ENCODE measurements around the gene NOS1AP. TPM values are rescaled to one million over a fixed set of nuclear protein-coding genes. Genes with fewer than 3 reads are reported as not detected.
A peak's percentile ranks its signal among the peaks of the same experiment; 100 is the strongest.

The NOS1AP gene
- total and polyA plus RNA-seq, 2 donors from 2014 or later: 0.47 to 10.7 TPM

DNA sequence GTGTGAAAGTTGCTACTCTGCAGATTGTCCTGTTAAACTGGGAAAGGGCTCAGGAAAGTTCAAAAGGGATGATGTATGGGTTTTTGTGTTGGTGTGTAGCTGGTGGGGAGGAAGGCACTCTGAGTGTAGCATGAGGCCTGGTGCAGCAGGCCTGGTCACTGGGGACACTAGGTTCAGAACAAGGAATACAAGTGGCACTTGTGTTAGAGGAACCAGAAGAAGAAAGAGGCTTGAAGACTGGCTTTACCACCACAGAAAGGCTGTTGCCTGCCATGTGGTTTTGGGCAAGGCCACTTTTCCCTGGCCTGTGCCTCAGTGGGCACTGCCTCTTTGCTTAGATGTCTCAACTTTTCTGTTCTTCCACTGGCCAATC is 122.8 kb downstream of the NOS1AP start:
- DNase-seq: no peak
- peak overlapping the region in 1 of 2 donors; percentile 15 for H3K27ac ChIP-seq (ENCODE audit: low read depth in 2 of 2, low read length in 2 of 2)
- H3K36me3 ChIP-seq (ENCODE audit: control insufficient read depth in 2 of 3, insufficient read depth in 3 of 3, low read length in 3 of 3): no peaks in the 10 kb centered on the region
- no peak overlapping the region for H3K9ac ChIP-seq (ENCODE audit: low read length in 3 of 3)
- no peaks in the 10 kb centered on the region for H3K27me3 ChIP-seq (ENCODE audit: control insufficient read depth, insufficient read depth, low read length)
- FAIRE-seq: no peak
- H3K9me3 ChIP-seq (ENCODE audit: control insufficient read depth in 2 of 3, insufficient read depth in 1 of 3, low read length in 3 of 3): no peaks in the 10 kb centered on the region
- TF ChIP-seq, protein P1, sequence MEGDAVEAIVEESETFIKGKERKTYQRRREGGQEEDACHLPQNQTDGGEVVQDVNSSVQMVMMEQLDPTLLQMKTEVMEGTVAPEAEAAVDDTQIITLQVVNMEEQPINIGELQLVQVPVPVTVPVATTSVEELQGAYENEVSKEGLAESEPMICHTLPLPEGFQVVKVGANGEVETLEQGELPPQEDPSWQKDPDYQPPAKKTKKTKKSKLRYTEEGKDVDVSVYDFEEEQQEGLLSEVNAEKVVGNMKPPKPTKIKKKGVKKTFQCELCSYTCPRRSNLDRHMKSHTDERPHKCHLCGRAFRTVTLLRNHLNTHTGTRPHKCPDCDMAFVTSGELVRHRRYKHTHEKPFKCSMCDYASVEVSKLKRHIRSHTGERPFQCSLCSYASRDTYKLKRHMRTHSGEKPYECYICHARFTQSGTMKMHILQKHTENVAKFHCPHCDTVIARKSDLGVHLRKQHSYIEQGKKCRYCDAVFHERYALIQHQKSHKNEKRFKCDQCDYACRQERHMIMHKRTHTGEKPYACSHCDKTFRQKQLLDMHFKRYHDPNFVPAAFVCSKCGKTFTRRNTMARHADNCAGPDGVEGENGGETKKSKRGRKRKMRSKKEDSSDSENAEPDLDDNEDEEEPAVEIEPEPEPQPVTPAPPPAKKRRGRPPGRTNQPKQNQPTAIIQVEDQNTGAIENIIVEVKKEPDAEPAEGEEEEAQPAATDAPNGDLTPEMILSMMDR (IDR thresholded peaks at IDR 0.05; ENCODE audit: borderline replicate concordance, extremely low read depth, insufficient read depth): no peak
- H3K4me1 ChIP-seq (ENCODE audit: control insufficient read depth in 2 of 3, insufficient read depth in 2 of 3, low read depth in 1 of 3, low read length in 3 of 3): peaks cover 10 to 42% (median 40%) of the 10 kb centered on the region in 3 donors
- H3K4me3 ChIP-seq (ENCODE audit: low read length in 3 of 3): no peak overlapping the region
- intact Hi-C loops (cut with DNase I): no loop called here

GRCh38 chr1:162192763-162193162 is 123.3 kb downstream of the NOS1AP start:
- Histone ChIP-seq H3K9me3 (ENCODE audit: control insufficient read depth in 2 of 3, insufficient read depth in 1 of 3, low read length in 3 of 3) (no peaks in the 10 kb centered on the region), H3K9ac (ENCODE audit: low read length in 3 of 3) (peak overlapping the region in 1 of 3 donors; percentile 3), H3K4me3 (ENCODE audit: low read length in 3 of 3) (no peak overlapping the region), H3K36me3 (ENCODE audit: control insufficient read depth in 2 of 3, insufficient read depth in 3 of 3, low read length in 3 of 3) (no peaks in the 10 kb centered on the region), H3K4me1 (ENCODE audit: control insufficient read depth in 2 of 3, insufficient read depth in 2 of 3, low read depth in 1 of 3, low read length in 3 of 3) (peaks cover 10 to 43% (median 40%) of the 10 kb centered on the region in 3 donors), H3K27me3 (ENCODE audit: control insufficient read depth, insufficient read depth, low read length) (no peaks in the 10 kb centered on the region), H3K27ac (ENCODE audit: low read depth in 2 of 2, low read length in 2 of 2) (no peak overlapping the region)
- no peak for DNase-seq
- intact Hi-C loops (cut with DNase I): no loop called here
- TF ChIP-seq, protein P1 (IDR thresholded peaks at IDR 0.05; ENCODE audit: borderline replicate concordance, extremely low read depth, insufficient read depth): no peak
- FAIRE-seq: no peak

- no peaks in the 10 kb centered on the region for H3K27me3 ChIP-seq (ENCODE audit: control insufficient read depth, insufficient read depth, low read length)
- TF ChIP-seq, protein P1 (IDR thresholded peaks at IDR 0.05; ENCODE audit: borderline replicate concordance, extremely low read depth, insufficient read depth): no peak
- H3K9me3 ChIP-seq (ENCODE audit: control insufficient read depth in 2 of 3, insufficient read depth in 1 of 3, low read length in 3 of 3): no peaks in the 10 kb centered on the region
- H3K27ac ChIP-seq (ENCODE audit: low read depth in 2 of 2, low read length in 2 of 2): peak overlapping the region; percentile 16 to 35
- FAIRE-seq (no peak), DNase-seq (no peak)
- peak overlapping the region in 1 of 3 donors; percentile 3 for H3K9ac ChIP-seq (ENCODE audit: low read length in 3 of 3)
- peaks cover 10 to 41% (median 38%) of the 10 kb centered on the region in 3 donors for H3K4me1 ChIP-seq (ENCODE audit: control insufficient read depth in 2 of 3, insufficient read depth in 2 of 3, low read depth in 1 of 3, low read length in 3 of 3)
- H3K4me3 ChIP-seq (ENCODE audit: low read length in 3 of 3): peak overlapping the region in 1 of 3 donors; percentile 15
- intact Hi-C loops (cut with DNase I): no loop called here
- H3K36me3 ChIP-seq (ENCODE audit: control insufficient read depth in 2 of 3, insufficient read depth in 3 of 3, low read length in 3 of 3): no peaks in the 10 kb centered on the region
Observed at GRCh38 chr1:162193221-162193620, 123.7 kb downstream of the NOS1AP start.

- DNase-seq: peak in 4 of 5 donors; percentile 65 to 86 (median 78)
- H3K9ac ChIP-seq (ENCODE audit: low read length in 3 of 3): no peak overlapping the region
- no peak for FAIRE-seq
- intact Hi-C loops (cut with DNase I): no loop called here
- H3K4me3 ChIP-seq (ENCODE audit: low read length in 3 of 3): peak overlapping the region in 1 of 3 donors; percentile 15
- H3K36me3 ChIP-seq (ENCODE audit: control insufficient read depth in 2 of 3, insufficient read depth in 3 of 3, low read length in 3 of 3): no peaks in the 10 kb centered on the region
- TF ChIP-seq, protein P1 (IDR thresholded peaks at IDR 0.05; ENCODE audit: borderline replicate concordance, extremely low read depth, insufficient read depth): no peak
- H3K27me3 ChIP-seq (ENCODE audit: control insufficient read depth, insufficient read depth, low read length): no peaks in the 10 kb centered on the region
- H3K4me1 ChIP-seq (ENCODE audit: control insufficient read depth in 2 of 3, insufficient read depth in 2 of 3, low read depth in 1 of 3, low read length in 3 of 3): peaks cover 10 to 43% (median 41%) of the 10 kb centered on the region in 3 donors
- H3K9me3 ChIP-seq (ENCODE audit: control insufficient read depth in 2 of 3, insufficient read depth in 1 of 3, low read length in 3 of 3): no peaks in the 10 kb centered on the region
- peak overlapping the region; percentile 16 to 35 for H3K27ac ChIP-seq (ENCODE audit: low read depth in 2 of 2, low read length in 2 of 2)
Observed at GRCh38 chr1:162193815-162194214, 124.3 kb downstream of the NOS1AP start.
